Measurements from ENCODE around the gene OR2A14.
"Not testable (repeated sequence)": the region's sequence is repeated elsewhere in the genome, so short reads cannot be mapped to it uniquely, and the experiment has no call there.

Gene OR2A14

DNA sequence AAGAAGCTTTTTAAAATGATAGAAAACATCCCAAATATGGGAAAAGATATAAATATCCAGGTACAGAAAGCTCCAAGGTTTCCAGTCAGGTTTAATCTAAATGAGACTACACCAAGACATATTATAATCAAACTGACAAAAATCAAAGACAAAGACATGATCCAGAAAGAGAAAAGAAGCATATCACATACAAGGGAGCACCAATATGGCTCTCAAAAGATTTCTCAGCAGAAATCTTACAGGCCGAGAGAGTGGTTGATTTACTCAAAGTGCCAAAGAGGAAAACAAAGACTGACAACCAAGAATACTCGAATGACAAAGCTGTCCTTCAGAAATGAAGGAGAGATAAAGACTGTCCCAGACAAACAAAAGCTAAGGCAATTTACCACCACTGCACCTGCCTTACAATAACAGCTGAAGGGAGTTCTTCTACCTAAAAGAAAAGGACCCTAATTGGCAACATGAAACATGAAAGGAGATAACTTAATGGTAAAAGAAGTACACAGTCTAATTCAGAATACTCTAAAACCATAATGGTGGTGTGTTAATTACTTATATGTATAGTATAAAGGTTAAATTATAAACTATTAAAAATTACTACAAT is 25.4 kb downstream of the OR2A14 start:
- no peak for DNase-seq (ENCODE audit: low read depth, low spot score)

DNA sequence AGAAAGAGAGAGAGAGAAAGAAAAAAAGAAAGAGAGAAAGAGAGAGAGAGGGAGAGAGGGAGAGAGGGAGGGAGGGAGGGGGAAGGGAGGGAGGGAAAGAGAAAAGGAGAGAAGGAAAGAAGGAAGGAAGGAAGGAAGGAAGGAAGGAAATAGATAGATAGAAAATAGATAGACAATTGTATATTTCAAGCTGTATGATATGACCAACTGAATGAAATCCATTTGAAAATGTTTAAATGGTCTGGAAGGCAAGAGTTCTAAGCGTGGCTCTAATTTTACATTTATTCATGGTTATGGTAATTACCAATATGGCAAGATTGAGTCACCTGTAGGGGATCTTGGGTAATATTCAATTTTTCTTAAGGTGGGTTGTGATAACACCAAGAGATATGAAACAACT is 35.9 kb downstream of the OR2A14 start:
- DNase-seq (ENCODE audit: low read depth, low spot score): no peak

- no peak for DNase-seq (ENCODE audit: low read depth, low spot score)
These were observed 41.8 kb downstream of the OR2A14 start for GRCh38 chr7:144164784-144165183.

DNA sequence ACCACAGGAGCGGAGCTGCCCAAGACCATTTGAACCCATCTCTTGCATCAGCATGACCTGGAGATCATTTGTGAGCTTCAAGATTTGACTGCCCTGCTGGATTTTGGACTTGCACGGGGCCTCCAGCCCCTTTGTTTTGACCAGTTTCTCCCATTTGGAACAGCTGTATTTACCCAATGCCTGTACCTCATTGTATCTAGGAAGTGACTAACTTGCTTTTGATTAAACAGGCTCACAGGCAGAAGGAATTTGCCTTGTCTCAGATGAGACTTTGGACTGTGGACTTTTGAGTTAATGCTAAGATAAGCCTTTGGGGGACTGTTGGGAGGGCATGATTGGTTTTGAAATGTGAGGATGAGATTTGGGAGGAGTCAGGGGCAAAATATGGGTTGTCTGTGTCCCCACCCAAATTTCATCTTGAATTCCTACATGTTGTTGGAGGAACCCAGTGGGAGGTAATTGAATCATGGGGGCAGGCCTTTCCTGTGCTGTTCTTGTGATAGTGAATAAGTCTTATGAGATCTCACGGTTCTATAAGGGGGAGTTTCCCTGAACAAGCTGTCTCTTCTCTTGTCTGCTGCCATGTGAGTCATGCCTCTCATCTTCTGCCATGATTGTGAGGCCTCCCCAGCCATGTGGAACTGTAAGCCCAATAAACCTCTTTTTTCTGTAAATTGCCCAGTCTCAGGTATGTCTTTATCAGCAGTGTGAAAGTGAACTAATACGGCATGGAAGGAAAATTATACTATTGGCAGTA is 48.8 kb downstream of the OR2A14 start:
- DNase-seq (ENCODE audit: low read depth, low spot score): not testable (repeated sequence)

GRCh38 chr7:144174613-144175012 is 51.6 kb downstream of the OR2A14 start:
- no peak for DNase-seq (ENCODE audit: low read depth, low spot score)

DNA sequence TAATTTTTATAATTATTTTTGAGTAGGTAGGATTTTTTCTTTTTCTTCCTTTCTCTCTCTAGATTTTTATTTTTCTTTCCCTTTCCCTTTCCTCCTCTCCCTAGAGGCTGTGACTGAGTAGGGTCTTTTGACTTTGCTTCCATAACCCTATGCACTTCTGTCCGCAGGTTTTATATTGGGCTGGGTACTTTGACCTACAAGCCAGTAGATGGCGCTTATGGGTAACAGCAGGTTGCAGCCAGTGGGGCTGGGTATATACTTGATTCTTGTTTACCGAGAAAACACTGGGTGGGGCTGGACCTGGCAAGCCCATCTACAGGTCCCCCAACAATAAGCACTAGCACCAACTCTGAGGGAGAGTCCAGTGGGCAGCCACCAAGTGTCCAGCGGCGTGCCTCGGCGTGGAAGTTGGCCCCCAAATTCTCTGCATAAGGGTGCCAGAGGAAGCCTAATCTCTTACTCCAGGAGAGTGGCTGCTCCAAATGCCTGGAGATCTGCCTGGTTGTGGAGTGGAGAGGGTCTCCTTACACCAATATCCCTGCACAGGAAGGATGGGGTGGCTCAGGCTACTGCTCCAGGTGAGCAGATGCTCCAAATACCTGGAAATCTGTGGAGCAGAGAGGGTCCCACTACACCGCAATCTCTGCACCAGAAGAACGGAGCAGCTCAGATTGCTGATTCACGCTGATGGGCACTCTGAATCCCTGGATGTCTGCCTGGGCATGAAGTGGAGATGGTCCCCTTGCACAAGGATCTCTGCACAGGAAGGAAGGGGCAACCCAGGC is 55.6 kb downstream of the OR2A14 start:
- DNase-seq (ENCODE audit: low read depth, low spot score): not testable (repeated sequence)

DNA sequence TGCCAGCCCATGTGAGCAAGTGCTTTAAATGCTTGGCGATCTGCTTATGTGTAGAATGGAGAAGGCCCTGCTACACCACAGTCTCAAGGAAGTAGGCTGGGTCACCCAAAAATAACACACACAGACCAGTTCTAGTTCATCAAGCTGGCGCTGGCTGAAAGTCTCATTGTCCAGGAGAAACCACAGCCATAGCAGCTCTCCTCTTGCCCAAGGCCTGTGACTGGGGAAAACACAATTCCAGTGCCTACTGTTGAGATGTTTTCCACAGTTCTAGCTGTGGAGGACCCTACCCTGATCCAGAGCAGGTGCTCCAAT is 56.1 kb downstream of the OR2A14 start:
- DNase-seq (ENCODE audit: low read depth, low spot score): not testable (repeated sequence)

All from smooth muscle cell of the brain vasculature (primary cell).